Mesendoderm (in vitro differentiated cells): ENCODE measurements around the gene CYB561D1.
A peak's percentile ranks its signal among the peaks of the same experiment; 100 is the strongest.

Source experiments
- DNase-seq: peaks from one replicate; pipeline ENCODE4 v3.0.0; 2013
- H2AK5ac ChIP-seq: 2 replicates; pipeline ENCODE4 v1.6.1; 2013; ENCODE audit warnings: low read length, inconsistent platforms
- H2BK120ac ChIP-seq: 2 replicates; pipeline ENCODE4 v1.6.1; 2013; ENCODE audit warnings: low read depth, mild to moderate bottlenecking, low read length, moderate library complexity, mixed read lengths
- H2BK15ac ChIP-seq: replicated peaks from 2 replicates; pipeline ENCODE4 v1.6.1; 2013; ENCODE audit warnings: low read depth, mild to moderate bottlenecking, moderate library complexity
- H2BK5ac ChIP-seq: 2 replicates; pipeline ENCODE4 v1.6.1; 2013; ENCODE audit warnings: low read length, inconsistent platforms
- H3K18ac ChIP-seq: 2 replicates; pipeline ENCODE4 v1.6.1; 2013; ENCODE audit warnings: mild to moderate bottlenecking, low read length, mixed read lengths
- H3K23ac ChIP-seq: one replicate; pipeline ENCODE4 v1.6.1; 2013; ENCODE audit warnings: low read length
- H3K27ac ChIP-seq: 2 replicates; pipeline ENCODE4 v1.5.1; 2013; ENCODE audit warnings: low read depth, mild to moderate bottlenecking, inconsistent platforms, low read length, moderate library complexity
- H3K27me3 ChIP-seq: 2 replicates; pipeline ENCODE4 v1.6.1; 2013; ENCODE audit warnings: low read length, control low read depth, mild to moderate bottlenecking, inconsistent platforms; ENCODE audit not compliant: insufficient read depth, poor library complexity
- H3K36me3 ChIP-seq: 2 replicates; pipeline ENCODE4 v1.6.1; 2013; ENCODE audit warnings: low read length, inconsistent platforms; ENCODE audit not compliant: control insufficient read depth, insufficient read depth
- H3K4ac ChIP-seq: one replicate; pipeline ENCODE4 v1.6.1; 2013; ENCODE audit warnings: low read depth, mild to moderate bottlenecking, low read length, moderate library complexity
- H3K4me1 ChIP-seq: 2 replicates; pipeline ENCODE4 v1.6.1; 2013; ENCODE audit warnings: low read depth, low read length, inconsistent platforms; ENCODE audit not compliant: control insufficient read depth
- H3K4me2 ChIP-seq: 2 replicates; pipeline ENCODE4 v1.6.1; 2013; ENCODE audit warnings: low read length
- H3K4me3 ChIP-seq: 2 replicates; pipeline ENCODE4 v1.5.1; 2013; ENCODE audit warnings: mild to moderate bottlenecking, low read length
- H3K56ac ChIP-seq: one replicate; pipeline ENCODE4 v1.6.1; 2013; ENCODE audit warnings: low read length
- H3K79me1 ChIP-seq: 2 replicates; pipeline ENCODE4 v1.6.1; 2013; ENCODE audit warnings: low read length, inconsistent platforms
- H3K79me2 ChIP-seq: 2 replicates; pipeline ENCODE4 v1.6.1; 2013; ENCODE audit warnings: mild to moderate bottlenecking, low read length; ENCODE audit not compliant: control insufficient read depth, insufficient read depth
- H3K9ac ChIP-seq: 2 replicates; pipeline ENCODE4 v1.6.1; 2013; ENCODE audit warnings: low read length, inconsistent platforms
- H4K5ac ChIP-seq: one replicate; pipeline ENCODE4 v1.6.1; 2013; ENCODE audit warnings: low read length
- H4K8ac ChIP-seq: one replicate; pipeline ENCODE4 v1.6.1; 2013; ENCODE audit warnings: low read depth, mild to moderate bottlenecking, control low read depth, low read length, moderate library complexity
- WGBS: extraction: QIAGEN DNeasy Blood & Tissue Kit; methylation state at CpG from one replicate; pipeline ENCODE4 v1.1.7; 2013; ENCODE audit warnings: low lambda C conversion rate, missing lambda C conversion rate; ENCODE audit not compliant: insufficient coverage; ENCODE audit errors: extremely low coverage; 5-methylcytosine and 5-hydroxymethylcytosine counted together

Gene CYB561D1

GRCh38 chr1:109492779-109493178 lies 1.1 kb upstream of the CYB561D1 start:
- no peak overlapping the region for H3K9ac ChIP-seq
- H3K4ac ChIP-seq = no peak overlapping the region
- H3K27me3 ChIP-seq = no peaks in the 10 kb centered on the region
- no CpG with 5 or more reads among the region's 4 CpGs for WGBS
- no peak overlapping the region for H3K18ac ChIP-seq
- H3K4me2 ChIP-seq = no peak overlapping the region
- no peak overlapping the region for H3K23ac ChIP-seq
- H2BK5ac ChIP-seq = no peak overlapping the region
- peaks cover 2% of the 10 kb centered on the region for H3K79me1 ChIP-seq
- H3K56ac ChIP-seq = no peak overlapping the region
- no peak overlapping the region for H2BK120ac ChIP-seq
- no peak overlapping the region for H3K27ac ChIP-seq
- no peaks in the 10 kb centered on the region for H3K36me3 ChIP-seq
- no peak overlapping the region for H2BK15ac ChIP-seq
- H2AK5ac ChIP-seq = no peak overlapping the region
- no peak overlapping the region for H4K8ac ChIP-seq
- H3K4me3 ChIP-seq = no peak overlapping the region
- no peak for DNase-seq
- H3K4me1 ChIP-seq = no peaks in the 10 kb centered on the region
- no peak overlapping the region for H4K5ac ChIP-seq
- H3K79me2 ChIP-seq = no peaks in the 10 kb centered on the region

GRCh38 chr1:109493227-109493626 lies 667 bp upstream of the CYB561D1 start:
- Histone ChIP-seq H3K23ac (no peak overlapping the region), H3K4me1 (no peaks in the 10 kb centered on the region)

GRCh38 chr1:109495738-109496137 lies 1.8 kb downstream of the CYB561D1 start:
- Histone ChIP-seq H3K23ac (no peak overlapping the region), H3K18ac (no peak overlapping the region), H2BK120ac (no peak overlapping the region), H4K8ac (no peak overlapping the region), H3K4me2 (no peak overlapping the region), H3K79me1 (peaks cover 2% of the 10 kb centered on the region), H3K4me3 (no peak overlapping the region), H2AK5ac (no peak overlapping the region), H2BK5ac (no peak overlapping the region), H3K4ac (no peak overlapping the region), H3K4me1 (no peaks in the 10 kb centered on the region), H4K5ac (no peak overlapping the region), H2BK15ac (no peak overlapping the region), H3K36me3 (no peaks in the 10 kb centered on the region), H3K56ac (no peak overlapping the region), H3K9ac (no peak overlapping the region), H3K79me2 (no peaks in the 10 kb centered on the region), H3K27ac (no peak overlapping the region), H3K27me3 (no peaks in the 10 kb centered on the region)
- DNase-seq = no peak
- no CpG with 5 or more reads among the region's 7 CpGs for WGBS

More at GRCh38 chr1:109493227-109493626, 667 bp upstream of the CYB561D1 start:
- Histone ChIP-seq H3K79me1 (peaks cover 2% of the 10 kb centered on the region), H2BK5ac (no peak overlapping the region), H3K79me2 (no peaks in the 10 kb centered on the region), H2BK120ac (no peak overlapping the region), H3K18ac (no peak overlapping the region), H3K27ac (no peak overlapping the region), H4K8ac (no peak overlapping the region), H3K4me3 (no peak overlapping the region), H3K4me2 (no peak overlapping the region), H3K27me3 (no peaks in the 10 kb centered on the region), H3K56ac (peak overlapping the region; percentile 3), H3K4ac (no peak overlapping the region), H3K36me3 (no peaks in the 10 kb centered on the region), H4K5ac (no peak overlapping the region), H2AK5ac (no peak overlapping the region), H3K9ac (peak overlapping the region; percentile 54), H2BK15ac (no peak overlapping the region)
- WGBS = no CpG with 5 or more reads among the region's 4 CpGs
- DNase-seq = no peak

- peak; percentile 70 for DNase-seq
- H3K9ac ChIP-seq = no peak overlapping the region
- H2BK15ac ChIP-seq = no peak overlapping the region
- no peak overlapping the region for H3K18ac ChIP-seq
- H2AK5ac ChIP-seq = no peak overlapping the region
- no peak overlapping the region for H3K4ac ChIP-seq
- no peak overlapping the region for H3K4me2 ChIP-seq
- H3K36me3 ChIP-seq = no peaks in the 10 kb centered on the region
- H4K8ac ChIP-seq = no peak overlapping the region
- no peak overlapping the region for H2BK5ac ChIP-seq
- H2BK120ac ChIP-seq = no peak overlapping the region
- H3K27ac ChIP-seq = no peak overlapping the region
- no CpG with 5 or more reads among the region's 9 CpGs for WGBS
- no peak overlapping the region for H3K56ac ChIP-seq
- no peaks in the 10 kb centered on the region for H3K79me2 ChIP-seq
- no peaks in the 10 kb centered on the region for H3K27me3 ChIP-seq
- no peak overlapping the region for H3K23ac ChIP-seq
- H4K5ac ChIP-seq = no peak overlapping the region
- peaks cover 2% of the 10 kb centered on the region for H3K4me1 ChIP-seq
- H3K79me1 ChIP-seq = peaks cover 2% of the 10 kb centered on the region
- H3K4me3 ChIP-seq = no peak overlapping the region
Measured at GRCh38 chr1:109497449-109498160, 3.7 kb downstream of the CYB561D1 start.

- peak; percentile 74 for DNase-seq
- no peak overlapping the region for H2BK5ac ChIP-seq
- no peak overlapping the region for H3K4me2 ChIP-seq
- no peak overlapping the region for H2AK5ac ChIP-seq
- H3K27ac ChIP-seq = no peak overlapping the region
- H3K9ac ChIP-seq = no peak overlapping the region
- H4K8ac ChIP-seq = no peak overlapping the region
- no peak overlapping the region for H3K4me3 ChIP-seq
- H3K23ac ChIP-seq = no peak overlapping the region
- H3K4me1 ChIP-seq = peaks cover 2% of the 10 kb centered on the region
- no peaks in the 10 kb centered on the region for H3K36me3 ChIP-seq
- no peak overlapping the region for H2BK120ac ChIP-seq
- no peak overlapping the region for H4K5ac ChIP-seq
- H3K79me1 ChIP-seq = peaks cover 2% of the 10 kb centered on the region
- WGBS = no CpG with 5 or more reads among the region's 12 CpGs
- H3K27me3 ChIP-seq = no peaks in the 10 kb centered on the region
- no peaks in the 10 kb centered on the region for H3K79me2 ChIP-seq
- H3K18ac ChIP-seq = no peak overlapping the region
- H3K4ac ChIP-seq = no peak overlapping the region
- no peak overlapping the region for H2BK15ac ChIP-seq
- no peak overlapping the region for H3K56ac ChIP-seq
Measured at GRCh38 chr1:109498161-109498801, 4.4 kb downstream of the CYB561D1 start.
